Adrenal gland (tissue), 5 donors: ENCODE data around the gene NPBWR2.

Experiments used
- POLR2A ChIP-seq, 2 donors: fragments of 450-650 bp; IDR thresholded peaks; one replicate each; pipeline ENCODE4 v1.6.1; 2017; ENCODE audit warnings: antibody characterized with exemption in 2 of 2, mild to moderate bottlenecking in 2 of 2, moderate library complexity in 1 of 2
- TF ChIP-seq, protein P1 (sequence below), 6 experiments: fragments of 450-650 bp in 4 of 6; fragments of 200-600 bp in 2 of 6; sonication (generic) in 1 of 6; IDR thresholded peaks; 1 replicate in 5 of 6; 2 replicates in 1 of 6; pipeline versions ENCODE4 v1.5.1 to v1.8.0; 2016 to 2021; ENCODE audit warnings: antibody characterized with exemption in 6 of 6, mild to moderate bottlenecking in 2 of 6, moderate library complexity in 1 of 6
- donor health status: DM: no; HTN: no; CAD: no.

DNA sequence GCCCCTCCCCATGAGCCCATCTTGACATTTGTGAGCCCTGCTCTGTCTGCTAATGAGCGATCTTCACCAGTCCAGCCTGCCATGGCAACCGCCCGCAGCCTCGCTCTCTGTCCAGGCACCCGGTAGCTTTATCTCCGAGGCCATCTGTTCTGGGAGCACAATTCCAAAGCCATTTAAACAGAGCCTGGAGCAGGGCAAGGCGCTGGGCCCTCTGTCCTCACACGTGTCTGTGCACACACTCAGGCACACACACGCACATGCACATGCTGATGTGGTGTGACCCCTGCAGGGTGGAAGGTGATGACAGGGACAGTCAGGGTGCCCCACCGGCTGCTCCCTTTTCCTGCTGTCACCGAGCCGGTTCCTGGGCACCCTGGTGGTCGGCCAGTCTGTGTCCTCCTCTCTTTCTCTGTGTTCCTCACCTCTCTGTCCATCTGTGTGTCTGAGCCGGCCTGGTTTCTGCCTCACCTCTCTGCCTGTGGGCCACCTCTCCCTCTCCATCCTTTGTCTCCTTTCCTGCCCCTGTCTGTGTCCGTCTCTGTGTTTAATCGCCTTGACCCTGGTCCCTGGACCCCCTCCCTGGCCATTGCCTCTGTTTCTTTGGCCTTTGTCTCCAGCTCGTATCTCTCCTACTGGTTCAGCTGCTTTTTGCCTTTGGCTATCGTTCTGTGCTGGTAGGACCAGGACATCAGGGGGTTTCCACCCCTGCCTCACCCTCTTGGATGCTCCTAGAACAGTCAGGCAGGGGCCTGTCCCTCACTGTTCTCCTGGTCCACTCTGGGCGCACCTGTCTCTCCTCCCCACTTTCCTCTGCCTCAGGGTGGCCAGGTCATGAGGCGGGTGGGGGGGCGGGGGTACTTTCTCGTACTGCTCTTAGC lies 48.1 kb upstream of the NPBWR2 start:
- no peak for TF ChIP-seq POLR2A (IDR thresholded peaks at IDR 0.05)
- TF ChIP-seq, protein P1, sequence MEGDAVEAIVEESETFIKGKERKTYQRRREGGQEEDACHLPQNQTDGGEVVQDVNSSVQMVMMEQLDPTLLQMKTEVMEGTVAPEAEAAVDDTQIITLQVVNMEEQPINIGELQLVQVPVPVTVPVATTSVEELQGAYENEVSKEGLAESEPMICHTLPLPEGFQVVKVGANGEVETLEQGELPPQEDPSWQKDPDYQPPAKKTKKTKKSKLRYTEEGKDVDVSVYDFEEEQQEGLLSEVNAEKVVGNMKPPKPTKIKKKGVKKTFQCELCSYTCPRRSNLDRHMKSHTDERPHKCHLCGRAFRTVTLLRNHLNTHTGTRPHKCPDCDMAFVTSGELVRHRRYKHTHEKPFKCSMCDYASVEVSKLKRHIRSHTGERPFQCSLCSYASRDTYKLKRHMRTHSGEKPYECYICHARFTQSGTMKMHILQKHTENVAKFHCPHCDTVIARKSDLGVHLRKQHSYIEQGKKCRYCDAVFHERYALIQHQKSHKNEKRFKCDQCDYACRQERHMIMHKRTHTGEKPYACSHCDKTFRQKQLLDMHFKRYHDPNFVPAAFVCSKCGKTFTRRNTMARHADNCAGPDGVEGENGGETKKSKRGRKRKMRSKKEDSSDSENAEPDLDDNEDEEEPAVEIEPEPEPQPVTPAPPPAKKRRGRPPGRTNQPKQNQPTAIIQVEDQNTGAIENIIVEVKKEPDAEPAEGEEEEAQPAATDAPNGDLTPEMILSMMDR (IDR thresholded peaks at IDR 0.05), result no peak
